ENCODE data around the gene ANK3. TPM values are rescaled to one million over a fixed set of nuclear protein-coding genes. Genes with fewer than 3 reads are reported as not detected.

The ANK3 gene
- total RNA-seq, 2 experiments from 2014 or later, result 24.0 to 25.2 TPM

DNA sequence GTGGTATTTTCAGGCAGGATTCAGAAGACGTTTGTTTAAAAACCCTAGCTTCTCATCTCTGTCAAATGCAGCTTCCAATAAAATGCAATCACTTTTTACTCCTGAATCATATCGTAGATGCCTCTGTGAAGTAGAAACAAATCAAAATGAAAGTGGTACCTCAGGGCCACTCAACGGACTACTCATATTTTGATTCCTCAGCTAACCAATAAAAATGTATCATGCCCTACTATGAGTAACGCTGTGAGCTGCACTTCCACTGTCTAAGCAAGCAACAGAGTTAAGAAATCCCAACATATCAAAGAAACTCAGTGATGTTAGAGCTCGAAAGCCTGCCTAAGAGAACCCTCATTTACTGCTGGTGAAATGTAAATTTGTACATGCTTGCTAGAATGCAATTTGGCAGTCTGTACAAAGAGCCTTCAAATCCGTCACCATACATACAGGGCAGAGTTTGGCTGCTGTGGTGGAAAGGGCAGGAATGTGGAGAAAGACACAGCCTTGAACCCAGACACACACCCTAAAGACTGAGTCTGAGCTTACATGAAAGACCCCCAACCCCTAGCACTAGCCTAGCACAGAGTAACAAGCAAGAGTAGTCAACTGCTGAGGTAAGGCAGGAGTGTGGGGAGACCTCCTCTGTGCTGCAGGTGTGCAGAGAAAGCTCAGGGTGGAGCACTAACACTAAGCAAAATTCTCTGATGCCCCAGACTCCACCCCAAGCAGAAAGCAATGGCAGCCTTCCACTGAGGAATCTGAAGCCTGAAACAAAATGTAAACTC lies 151.5 kb downstream of the ANK3 start:
- ChIA-PET POLR2A (interaction anchor here (0.6 to 1.1 kb wide), 4 partner anchors 46 to 545 kb away, joined by 3 to 10 read pairs (median 4); partner anchors contain the start of gene CDK1), CTCF (interaction anchor here (0.6 to 1.8 kb wide), 13 partner anchors 10 to 1696 kb away, joined by 3 to 5 read pairs (median 4); no protein-coding TSS in a partner anchor)
- H3K4me1 Mint-ChIP-seq, result peaks cover 33% of the 10 kb centered on the region
- peak overlapping the region; percentile 48 for H3K4me3 Mint-ChIP-seq
- H3K9me3 Mint-ChIP-seq (ENCODE audit: low read depth), result no peaks in the 10 kb centered on the region
- peaks cover 5% of the 10 kb centered on the region for H3K36me3 Mint-ChIP-seq (ENCODE audit: low read depth)
- DNase-seq (peak; percentile 54), ATAC-seq (peak; percentile 96)
- intact Hi-C loops (cut with DNase I, micrococcal nuclease), result loop anchor here (1.0 to 10.0 kb wide), 11 partner anchors 196 to 537 kb away; partner anchors contain the start of genes CCDC6 (in 2 of the 2) and CDK1 (in 2 of the 2)
- peak overlapping the region; percentile 70 for H3K27ac Mint-ChIP-seq
- H3K27me3 Mint-ChIP-seq, result no peaks in the 10 kb centered on the region

GRCh38 chr10:60236869-60237524 lies 152.7 kb downstream of the ANK3 start:
- H3K4me3 Mint-ChIP-seq, result peak overlapping the region; percentile 45
- no peaks in the 10 kb centered on the region for H3K27me3 Mint-ChIP-seq
- H3K9me3 Mint-ChIP-seq (ENCODE audit: low read depth), result no peaks in the 10 kb centered on the region
- intact Hi-C loops (cut with DNase I, micrococcal nuclease), result loop anchor here (1.0 to 10.0 kb wide), 6 partner anchors 298 to 538 kb away; partner anchors contain the start of genes CDK1 (in 2 of the 2) and CCDC6 (in 1 of the 2)
- ChIA-PET POLR2A (no interaction called here), CTCF (interaction anchor here (0.9 to 1.8 kb wide), 4 partner anchors 20 to 197 kb away, joined by 3 to 5 read pairs (median 4); no protein-coding TSS in a partner anchor)
- peaks cover 33% of the 10 kb centered on the region for H3K4me1 Mint-ChIP-seq
- ATAC-seq, result peak; percentile 34
- peak overlapping the region; percentile 87 for H3K27ac Mint-ChIP-seq
- peaks cover 9% of the 10 kb centered on the region for H3K36me3 Mint-ChIP-seq (ENCODE audit: low read depth)
- DNase-seq, result peak; percentile 49

DNA sequence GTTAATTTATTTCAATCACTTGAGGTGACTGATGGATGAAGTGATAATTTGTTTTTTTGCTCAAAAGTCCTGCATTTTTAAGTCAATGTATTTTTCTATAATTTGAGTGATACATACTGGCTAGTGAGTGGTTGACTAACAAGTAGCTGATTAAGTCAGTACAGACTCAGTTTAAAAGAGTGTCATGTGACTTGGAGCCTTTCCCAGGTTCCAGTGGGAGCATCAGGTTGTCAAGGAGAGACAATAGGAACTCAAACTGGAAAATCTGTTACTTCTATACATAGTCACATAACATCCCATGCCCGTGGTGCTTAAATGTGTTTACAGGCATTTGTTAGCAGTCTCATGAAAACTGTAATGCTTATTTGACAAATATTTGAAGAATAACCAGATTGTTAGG lies 154.7 kb downstream of the ANK3 start:
- Mint-ChIP-seq H3K9me3 (ENCODE audit: low read depth) (no peaks in the 10 kb centered on the region), H3K27ac (no peak overlapping the region), H3K4me3 (no peak overlapping the region), H3K36me3 (ENCODE audit: low read depth) (peaks cover 9% of the 10 kb centered on the region), H3K27me3 (no peaks in the 10 kb centered on the region), H3K4me1 (peaks cover 39% of the 10 kb centered on the region)
- intact Hi-C loops (cut with DNase I, micrococcal nuclease), result loop anchor here (5.0 to 10.0 kb wide), 5 partner anchors 300 to 540 kb away; partner anchors contain the start of genes CDK1 (in 2 of the 2) and CCDC6 (in 1 of the 2)
- ATAC-seq (no peak), DNase-seq (no peak)
- ChIA-PET POLR2A (no interaction called here), CTCF (interaction anchor here (1.1 kb wide), 1 partner anchor 14 kb away, joined by 4 read pairs; no protein-coding TSS in a partner anchor)

DNA sequence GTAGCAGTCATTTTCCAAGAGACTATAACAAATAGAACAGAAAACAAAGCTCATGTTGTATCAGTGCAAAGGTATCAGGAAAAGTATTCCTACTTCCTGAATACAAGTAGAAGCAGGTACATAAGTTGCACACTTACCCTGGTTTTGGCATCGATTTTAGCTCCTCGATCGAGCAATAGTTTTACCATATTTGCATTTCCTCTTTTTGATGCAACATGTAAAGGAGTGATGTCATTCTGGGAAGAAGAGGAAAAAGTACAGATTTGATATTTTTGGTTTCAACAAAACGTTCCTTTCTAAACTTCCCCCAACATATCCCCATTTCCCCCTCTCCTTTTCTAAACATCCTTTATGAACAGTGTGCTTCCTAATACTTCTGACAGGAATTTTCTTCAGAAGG lies 155.1 kb downstream of the ANK3 start:
- ChIA-PET POLR2A (no interaction called here), CTCF (interaction anchor here (1.1 kb wide), 1 partner anchor 15 kb away, joined by 4 read pairs; no protein-coding TSS in a partner anchor)
- peaks cover 9% of the 10 kb centered on the region for H3K36me3 Mint-ChIP-seq (ENCODE audit: low read depth)
- H3K4me3 Mint-ChIP-seq, result no peak overlapping the region
- H3K27me3 Mint-ChIP-seq, result no peaks in the 10 kb centered on the region
- intact Hi-C loops (cut with DNase I, micrococcal nuclease), result loop anchor here (10.0 kb wide), 4 partner anchors 300 to 540 kb away; partner anchors contain the start of genes CDK1 (in 2 of the 2) and CCDC6 (in 1 of the 2)
- no peak overlapping the region for H3K27ac Mint-ChIP-seq
- H3K9me3 Mint-ChIP-seq (ENCODE audit: low read depth), result no peaks in the 10 kb centered on the region
- H3K4me1 Mint-ChIP-seq, result peaks cover 38% of the 10 kb centered on the region
- ATAC-seq (no peak), DNase-seq (no peak)

- DNase-seq (no peak), ATAC-seq (no peak)
- intact Hi-C loops (cut with DNase I, micrococcal nuclease), result loop anchor here (10.0 kb wide), 4 partner anchors 304 to 544 kb away; partner anchors contain the start of genes CDK1 (in 2 of the 2) and CCDC6 (in 1 of the 2)
- H3K27me3 Mint-ChIP-seq, result no peaks in the 10 kb centered on the region
- ChIA-PET POLR2A (interaction anchor here (0.6 kb wide), 1 partner anchor 134 kb away, joined by 3 read pairs; no protein-coding TSS in a partner anchor), CTCF (no interaction called here)
- H3K4me1 Mint-ChIP-seq, result peaks cover 7% of the 10 kb centered on the region
- H3K27ac Mint-ChIP-seq, result no peak overlapping the region
- no peak overlapping the region for H3K4me3 Mint-ChIP-seq
- no peaks in the 10 kb centered on the region for H3K9me3 Mint-ChIP-seq (ENCODE audit: low read depth)
- peaks cover 9% of the 10 kb centered on the region for H3K36me3 Mint-ChIP-seq (ENCODE audit: low read depth)
These were observed 158.8 kb downstream of the ANK3 start for GRCh38 chr10:60230892-60231291.

- ChIA-PET CTCF (interaction anchor here (0.6 to 0.9 kb wide), 2 partner anchors 20 to 559 kb away, joined by 3 read pairs; no protein-coding TSS in a partner anchor), POLR2A (no interaction called here)
- intact Hi-C loops (cut with DNase I, micrococcal nuclease), result no loop called here
- no peak overlapping the region for H3K27ac Mint-ChIP-seq
- no peak overlapping the region for H3K4me3 Mint-ChIP-seq
- no peaks in the 10 kb centered on the region for H3K9me3 Mint-ChIP-seq (ENCODE audit: low read depth)
- ATAC-seq (no peak), DNase-seq (no peak)
- no peaks in the 10 kb centered on the region for H3K27me3 Mint-ChIP-seq
- peaks cover 2% of the 10 kb centered on the region for H3K4me1 Mint-ChIP-seq
- H3K36me3 Mint-ChIP-seq (ENCODE audit: low read depth), result peaks cover 6% of the 10 kb centered on the region
These were observed 165.5 kb downstream of the ANK3 start for GRCh38 chr10:60224066-60224705.

GRCh38 chr10:60222047-60222446 lies 167.6 kb downstream of the ANK3 start:
- peaks cover 2% of the 10 kb centered on the region for H3K4me1 Mint-ChIP-seq

GRCh38 chr10:60212195-60212594 lies 177.5 kb downstream of the ANK3 start:
- ChIA-PET CTCF (interaction anchor here (0.7 to 2.0 kb wide), 3 partner anchors 12 to 71 kb away, joined by 3 to 6 read pairs (median 3); no protein-coding TSS in a partner anchor), POLR2A (no interaction called here)
- Mint-ChIP-seq H3K36me3 (ENCODE audit: low read depth) (peaks cover 41% of the 10 kb centered on the region), H3K27me3 (no peaks in the 10 kb centered on the region), H3K27ac (no peak overlapping the region), H3K4me3 (no peak overlapping the region), H3K9me3 (ENCODE audit: low read depth) (peaks cover 16% of the 10 kb centered on the region), H3K4me1 (peaks cover 22% of the 10 kb centered on the region)
- DNase-seq, result no peak
- intact Hi-C loops (cut with DNase I, micrococcal nuclease), result no loop called here
- ATAC-seq, result no peak

More at GRCh38 chr10:60222047-60222446, 167.6 kb downstream of the ANK3 start:
- Mint-ChIP-seq H3K36me3 (ENCODE audit: low read depth) (peaks cover 6% of the 10 kb centered on the region), H3K4me3 (no peak overlapping the region), H3K27ac (no peak overlapping the region), H3K27me3 (no peaks in the 10 kb centered on the region), H3K9me3 (ENCODE audit: low read depth) (peaks cover 2% of the 10 kb centered on the region)
- POLR2A ChIA-PET, result no interaction called here
- ATAC-seq (no peak), DNase-seq (no peak)
- intact Hi-C loops (cut with DNase I, micrococcal nuclease), result no loop called here
- CTCF ChIA-PET, result interaction anchor here (0.6 kb wide), 1 partner anchor 198 kb away, joined by 3 read pairs; no protein-coding TSS in a partner anchor

DNA sequence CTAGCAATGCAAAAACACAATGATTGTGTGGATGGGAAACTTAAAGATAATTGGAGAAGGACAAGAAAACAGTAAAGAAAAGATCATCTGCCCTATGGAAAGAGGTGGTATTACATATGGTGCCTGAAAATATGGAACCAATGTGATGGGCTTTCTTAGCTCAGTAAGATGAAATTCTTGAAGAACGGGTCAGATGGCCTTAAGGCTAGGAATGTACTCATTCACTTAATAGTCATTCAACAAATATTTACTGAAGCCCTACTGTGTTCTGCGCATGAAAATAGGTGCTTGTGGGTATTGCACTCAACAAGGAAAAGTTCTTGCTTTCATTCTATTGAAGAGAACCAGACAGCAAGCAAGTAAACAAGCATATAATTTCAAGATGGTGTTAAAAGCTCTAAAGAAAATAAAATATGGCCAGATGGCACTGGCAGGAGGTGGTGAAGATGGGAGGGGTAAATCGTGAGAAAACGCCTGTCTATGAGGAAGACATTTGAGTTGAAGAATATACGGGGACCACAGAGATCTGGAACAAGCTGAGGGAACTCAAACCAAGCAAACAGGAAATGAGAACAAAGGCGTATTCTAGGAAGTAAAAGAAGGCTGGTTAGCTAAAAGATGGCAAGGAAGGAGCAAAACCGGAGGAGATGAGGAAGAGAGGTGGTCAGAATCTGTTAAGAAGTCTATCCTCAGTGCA lies 179.7 kb downstream of the ANK3 start:
- peaks cover 13% of the 10 kb centered on the region for H3K9me3 Mint-ChIP-seq (ENCODE audit: low read depth)
- ATAC-seq, result no peak

DNA sequence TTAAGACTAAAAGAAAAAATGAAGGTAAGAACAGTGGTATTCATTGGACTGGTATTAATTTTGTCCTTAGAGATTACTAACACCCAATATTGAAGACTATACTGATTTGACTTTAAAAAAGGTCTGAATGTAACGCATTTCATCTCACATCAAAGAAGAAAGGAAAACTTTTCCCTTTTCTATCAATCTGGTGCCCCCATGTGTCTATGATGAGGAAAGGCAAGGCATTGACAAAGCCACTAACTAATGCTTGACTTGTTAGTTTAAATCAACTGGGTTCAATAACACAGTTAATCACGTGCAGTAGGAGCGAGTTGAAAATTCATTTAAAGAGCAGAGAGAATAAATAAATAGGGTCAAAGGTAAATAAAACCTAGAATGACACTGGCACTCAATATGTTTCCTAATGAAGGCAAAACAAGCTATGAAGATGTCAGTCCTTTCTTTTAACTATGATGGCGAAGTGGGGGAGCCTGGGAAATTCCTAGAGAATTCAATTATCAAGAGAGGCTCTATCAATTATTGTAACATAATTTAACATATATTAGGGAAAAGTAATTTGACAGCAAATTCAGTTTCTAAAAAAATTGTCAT lies 180.9 kb downstream of the ANK3 start:
- no peak for DNase-seq
- CTCF ChIA-PET, result interaction anchor here (0.5 to 2.1 kb wide), 13 partner anchors 9 to 438 kb away, joined by 3 to 7 read pairs (median 5); no protein-coding TSS in a partner anchor
- Mint-ChIP-seq H3K27me3 (no peaks in the 10 kb centered on the region), H3K36me3 (ENCODE audit: low read depth) (peaks cover 42% of the 10 kb centered on the region), H3K4me1 (peaks cover 15% of the 10 kb centered on the region), H3K9me3 (ENCODE audit: low read depth) (peaks cover 10% of the 10 kb centered on the region), H3K27ac (no peak overlapping the region), H3K4me3 (no peak overlapping the region)
- no peak for ATAC-seq
- intact Hi-C loops (cut with DNase I, micrococcal nuclease), result loop anchor here (1.0 to 5.0 kb wide), 5 partner anchors 94 to 582 kb away; no protein-coding TSS in a partner anchor
- POLR2A ChIA-PET, result no interaction called here

More for the DNA sequence above, 179.7 kb downstream of the ANK3 start:
- H3K4me1 Mint-ChIP-seq, result peaks cover 17% of the 10 kb centered on the region
- CTCF ChIA-PET, result interaction anchor here (0.6 to 2.1 kb wide), 9 partner anchors 9 to 441 kb away, joined by 3 to 6 read pairs (median 3); no protein-coding TSS in a partner anchor
- intact Hi-C loops (cut with DNase I, micrococcal nuclease), result loop anchor here (2.0 to 5.0 kb wide), 4 partner anchors 95 to 583 kb away; no protein-coding TSS in a partner anchor
- H3K4me3 Mint-ChIP-seq, result no peak overlapping the region
- H3K27me3 Mint-ChIP-seq, result no peaks in the 10 kb centered on the region
- peak overlapping the region; percentile 83 for H3K27ac Mint-ChIP-seq
- POLR2A ChIA-PET, result no interaction called here
- no peak for DNase-seq
- H3K36me3 Mint-ChIP-seq (ENCODE audit: low read depth), result peaks cover 45% of the 10 kb centered on the region
